ENCODE results near the gene DDX19B. TPM values are rescaled to one million over a fixed set of nuclear protein-coding genes. Genes with fewer than 3 reads are reported as not detected.
"Not testable (repeated sequence)": the region's sequence is repeated elsewhere in the genome, so short reads cannot be mapped to it uniquely, and the experiment has no call there.

The DDX19B gene
- total RNA-seq, 3 donors from 2014 or later (not counting 1 experiment from before 2014, with no cell fraction given), result 39.9 to 52.6 (median 48.8) TPM

DNA sequence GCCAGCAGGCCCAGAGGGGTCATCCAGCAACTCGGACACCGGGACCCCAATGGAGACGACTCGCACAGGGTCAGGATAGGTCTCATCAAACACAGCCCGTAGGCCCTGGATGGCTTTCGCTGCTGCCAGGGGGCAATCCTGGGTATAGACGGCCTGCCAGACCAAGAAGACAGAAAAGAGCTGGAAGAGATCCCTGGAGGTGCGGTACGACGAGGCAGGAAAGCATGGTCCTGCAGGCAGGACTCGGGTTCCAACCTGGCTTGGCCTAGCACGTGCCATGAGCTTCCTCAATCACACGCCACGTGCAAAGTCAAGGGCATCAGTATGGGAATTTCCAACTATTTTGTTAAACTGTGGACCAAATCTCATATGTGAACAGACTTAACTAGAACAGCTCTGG lies 40.9 kb upstream of the DDX19B start:
- DNase-seq (no peak), ATAC-seq (no peak)
- intact Hi-C loops (cut with micrococcal nuclease), result no loop called here
- WGBS (ENCODE audit: insufficient coverage), result 96% methylated on average over 14 of the region's 14 CpGs
- H3K4me3 Mint-ChIP-seq, result no peak overlapping the region
- TF ChIP-seq, protein P1, sequence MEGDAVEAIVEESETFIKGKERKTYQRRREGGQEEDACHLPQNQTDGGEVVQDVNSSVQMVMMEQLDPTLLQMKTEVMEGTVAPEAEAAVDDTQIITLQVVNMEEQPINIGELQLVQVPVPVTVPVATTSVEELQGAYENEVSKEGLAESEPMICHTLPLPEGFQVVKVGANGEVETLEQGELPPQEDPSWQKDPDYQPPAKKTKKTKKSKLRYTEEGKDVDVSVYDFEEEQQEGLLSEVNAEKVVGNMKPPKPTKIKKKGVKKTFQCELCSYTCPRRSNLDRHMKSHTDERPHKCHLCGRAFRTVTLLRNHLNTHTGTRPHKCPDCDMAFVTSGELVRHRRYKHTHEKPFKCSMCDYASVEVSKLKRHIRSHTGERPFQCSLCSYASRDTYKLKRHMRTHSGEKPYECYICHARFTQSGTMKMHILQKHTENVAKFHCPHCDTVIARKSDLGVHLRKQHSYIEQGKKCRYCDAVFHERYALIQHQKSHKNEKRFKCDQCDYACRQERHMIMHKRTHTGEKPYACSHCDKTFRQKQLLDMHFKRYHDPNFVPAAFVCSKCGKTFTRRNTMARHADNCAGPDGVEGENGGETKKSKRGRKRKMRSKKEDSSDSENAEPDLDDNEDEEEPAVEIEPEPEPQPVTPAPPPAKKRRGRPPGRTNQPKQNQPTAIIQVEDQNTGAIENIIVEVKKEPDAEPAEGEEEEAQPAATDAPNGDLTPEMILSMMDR (IDR thresholded peaks at IDR 0.05), result no peak
- Histone ChIP-seq H3K27me3 (ENCODE audit: control insufficient read depth, insufficient read depth, low read length) (no peaks in the 10 kb centered on the region), H3K27ac (ENCODE audit: low read length) (no peak overlapping the region), H3K36me3 (ENCODE audit: control insufficient read depth, insufficient read depth, low read length) (peaks cover 48% of the 10 kb centered on the region), H3K9me3 (ENCODE audit: control insufficient read depth, insufficient read depth, low read length) (no peaks in the 10 kb centered on the region), H3K4me3 (ENCODE audit: low read length) (no peak overlapping the region), H3K4me1 (ENCODE audit: control insufficient read depth, insufficient read depth, low read length) (no peaks in the 10 kb centered on the region)
- H3K9me3 Mint-ChIP-seq, result no peaks in the 10 kb centered on the region
- no peaks in the 10 kb centered on the region for H3K36me3 Mint-ChIP-seq
- no peak overlapping the region for H3K27ac Mint-ChIP-seq
- H3K4me1 Mint-ChIP-seq, result no peaks in the 10 kb centered on the region
- H3K27me3 Mint-ChIP-seq (ENCODE audit: low read depth in 2 of 2), result no peaks in the 10 kb centered on the region

DNA sequence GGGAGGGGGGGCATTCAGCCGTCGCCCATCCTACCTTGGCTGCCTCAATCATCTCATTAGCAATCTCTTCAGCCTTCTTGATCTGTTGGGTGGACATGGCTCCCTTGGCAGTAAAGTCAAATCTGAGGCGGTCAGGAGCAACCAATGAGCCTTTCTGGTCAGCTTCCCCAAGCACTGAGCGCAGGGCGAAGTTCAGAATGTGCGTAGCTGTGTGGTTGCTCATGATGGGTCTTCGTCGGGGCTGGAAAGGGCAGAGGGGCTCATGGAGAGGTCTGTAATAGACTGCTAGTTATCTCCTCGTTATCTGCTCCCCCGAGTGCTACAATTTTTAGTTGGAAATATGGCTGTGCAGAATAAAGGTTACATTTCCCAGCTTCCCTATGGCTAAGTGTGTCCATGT lies 40.0 kb upstream of the DDX19B start:
- Histone ChIP-seq H3K27ac (ENCODE audit: low read length) (no peak overlapping the region), H3K4me1 (ENCODE audit: control insufficient read depth, insufficient read depth, low read length) (no peaks in the 10 kb centered on the region), H3K27me3 (ENCODE audit: control insufficient read depth, insufficient read depth, low read length) (no peaks in the 10 kb centered on the region), H3K36me3 (ENCODE audit: control insufficient read depth, insufficient read depth, low read length) (peaks cover 51% of the 10 kb centered on the region), H3K9me3 (ENCODE audit: control insufficient read depth, insufficient read depth, low read length) (no peaks in the 10 kb centered on the region), H3K4me3 (ENCODE audit: low read length) (no peak overlapping the region)
- 99% methylated on average over 8 of the region's 10 CpGs for WGBS (ENCODE audit: insufficient coverage)
- H3K36me3 Mint-ChIP-seq, result no peaks in the 10 kb centered on the region
- no peak overlapping the region for H3K27ac Mint-ChIP-seq
- TF ChIP-seq, protein P1 (IDR thresholded peaks at IDR 0.05), result no peak
- intact Hi-C loops (cut with micrococcal nuclease), result no loop called here
- H3K4me1 Mint-ChIP-seq, result no peaks in the 10 kb centered on the region
- H3K4me3 Mint-ChIP-seq, result no peak overlapping the region
- ATAC-seq (no peak), DNase-seq (no peak)
- H3K9me3 Mint-ChIP-seq, result no peaks in the 10 kb centered on the region
- no peaks in the 10 kb centered on the region for H3K27me3 Mint-ChIP-seq (ENCODE audit: low read depth in 2 of 2)

DNA sequence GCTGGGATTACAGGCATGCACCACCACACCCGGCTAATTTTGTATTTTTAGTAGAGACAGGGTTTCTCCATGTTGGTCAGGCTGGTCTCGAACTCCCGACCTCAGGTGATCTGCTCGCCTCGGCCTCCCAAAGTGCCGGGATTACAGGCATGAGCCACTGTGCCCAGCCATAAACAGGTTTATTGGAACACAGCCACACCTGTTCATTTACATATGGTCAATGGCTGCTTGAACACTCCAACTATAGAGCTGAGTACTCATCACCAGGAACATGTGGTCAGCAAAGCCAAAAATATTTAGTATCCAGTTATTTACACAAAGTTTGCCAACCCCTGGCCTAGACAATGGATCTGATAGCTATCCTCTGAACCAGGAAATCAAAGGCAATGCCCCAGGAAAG lies 39.1 kb upstream of the DDX19B start:
- WGBS (ENCODE audit: insufficient coverage), result 97% methylated on average over 5 of the region's 6 CpGs
- H3K36me3 Mint-ChIP-seq; H3K4me1 Mint-ChIP-seq; H3K27me3 ChIP-seq (ENCODE audit: control insufficient read depth, insufficient read depth, low read length); ATAC-seq; H3K4me3 ChIP-seq (ENCODE audit: low read length); H3K9me3 Mint-ChIP-seq; H3K27ac Mint-ChIP-seq; H3K4me1 ChIP-seq (ENCODE audit: control insufficient read depth, insufficient read depth, low read length); H3K9me3 ChIP-seq (ENCODE audit: control insufficient read depth, insufficient read depth, low read length); DNase-seq; H3K27ac ChIP-seq (ENCODE audit: low read length); H3K27me3 Mint-ChIP-seq (ENCODE audit: low read depth in 2 of 2); H3K4me3 Mint-ChIP-seq; intact Hi-C loops (cut with micrococcal nuclease): not testable (repeated sequence)
- peaks cover 56% of the 10 kb centered on the region for H3K36me3 ChIP-seq (ENCODE audit: control insufficient read depth, insufficient read depth, low read length)

DNA sequence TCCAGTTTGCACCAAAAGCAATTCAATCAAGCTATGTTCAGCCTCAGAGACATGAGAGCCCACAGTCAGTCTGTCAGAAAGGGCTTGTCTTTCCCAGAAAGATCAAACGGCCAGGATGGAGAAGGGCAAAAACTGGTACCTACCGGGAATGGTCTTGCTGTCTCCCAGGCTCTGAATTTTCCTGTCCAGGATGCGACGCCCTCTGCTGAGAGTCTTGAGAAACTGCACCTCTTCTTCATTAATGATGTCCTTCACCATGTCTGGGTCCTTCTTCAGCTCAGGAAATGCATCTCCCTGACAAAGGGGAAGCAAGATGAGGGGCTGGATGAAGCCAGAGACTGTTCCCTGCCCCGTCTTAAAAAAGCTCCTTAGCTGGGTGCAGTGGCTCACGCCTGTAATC lies 31.5 kb upstream of the DDX19B start:
- H3K27ac ChIP-seq (ENCODE audit: low read length), result no peak overlapping the region
- no peak overlapping the region for H3K4me3 ChIP-seq (ENCODE audit: low read length)
- ATAC-seq (peak in 1 of 3 donors; percentile 43), DNase-seq (peak in 1 of 2 donors; percentile 64)
- H3K27ac Mint-ChIP-seq, result no peak overlapping the region
- no peaks in the 10 kb centered on the region for H3K4me1 Mint-ChIP-seq
- no peaks in the 10 kb centered on the region for H3K9me3 Mint-ChIP-seq
- H3K27me3 Mint-ChIP-seq (ENCODE audit: low read depth in 2 of 2), result no peaks in the 10 kb centered on the region
- no peaks in the 10 kb centered on the region for H3K9me3 ChIP-seq (ENCODE audit: control insufficient read depth, insufficient read depth, low read length)
- H3K4me1 ChIP-seq (ENCODE audit: control insufficient read depth, insufficient read depth, low read length), result no peaks in the 10 kb centered on the region
- intact Hi-C loops (cut with micrococcal nuclease), result no loop called here
- no peak overlapping the region for H3K4me3 Mint-ChIP-seq
- no peaks in the 10 kb centered on the region for H3K27me3 ChIP-seq (ENCODE audit: control insufficient read depth, insufficient read depth, low read length)
- TF ChIP-seq, protein P1 (IDR thresholded peaks at IDR 0.05), result peak; percentile 61
- peaks cover 56% of the 10 kb centered on the region for H3K36me3 ChIP-seq (ENCODE audit: control insufficient read depth, insufficient read depth, low read length)
- WGBS (ENCODE audit: insufficient coverage), result 72% methylated on average over 6 of the region's 6 CpGs
- H3K36me3 Mint-ChIP-seq, result no peaks in the 10 kb centered on the region

Data from natural killer cell (primary cell).